HL-60 (cell line): ENCODE results near the gene TBC1D4.

Experiments
- DNase-seq, 2 experiments: peaks; one replicate each; pipeline ENCODE4 v3.0.0-alpha.2; 2010 to 2020; ENCODE audit warnings: low read depth in 1 of 2, low spot score in 1 of 2
- H3K27ac ChIP-seq: fragments of 250-450 bp; sonication (Bioruptor Pico); replicated peaks from 2 replicates; pipeline ENCODE4 v1.5.1; 2020; ENCODE audit warnings: mild to moderate bottlenecking, moderate library complexity
- H3K27me3 ChIP-seq: fragments of 250-450 bp; sonication (Bioruptor Pico); 2 replicates; pipeline ENCODE4 v1.5.1; 2021; ENCODE audit warnings: mild to moderate bottlenecking, moderate library complexity; ENCODE audit not compliant: insufficient read depth, poor library complexity, severe bottlenecking
- H3K4me3 ChIP-seq: replicated peaks from 2 replicates; pipeline ENCODE4 v1.5.1; 2011; ENCODE audit warnings: mild to moderate bottlenecking, control low read depth, low read length; ENCODE audit not compliant: insufficient read depth
- CTCF ChIP-seq: IDR thresholded peaks from one replicate; pipeline ENCODE4 v1.5.1; 2011; ENCODE audit warnings: low read length, control low read depth, inconsistent platforms; ENCODE audit not compliant: insufficient read depth
- GABPA ChIP-seq: IDR thresholded peaks from 2 replicates; pipeline ENCODE4 v1.6.1; 2012; ENCODE audit warnings: low read depth
- POLR2AphosphoS5 ChIP-seq: IDR thresholded peaks from 2 replicates; pipeline ENCODE4 v1.6.1; 2012; ENCODE audit warnings: low read depth
- SPI1 ChIP-seq: IDR thresholded peaks from 2 replicates; pipeline ENCODE4 v1.6.1; 2012; ENCODE audit warnings: low read depth, mild to moderate bottlenecking, borderline replicate concordance
- TF ChIP-seq, protein P1 (sequence below): IDR thresholded peaks from 2 replicates; pipeline ENCODE4 v1.6.1; 2012; ENCODE audit warnings: low read depth; ENCODE audit not compliant: insufficient replicate concordance

TBC1D4 gene

GRCh38 chr13:75263741-75264407 lies 218.1 kb downstream of the TBC1D4 start:
- no peak for DNase-seq
- H3K4me3 ChIP-seq, result no peak overlapping the region
- no peak overlapping the region for H3K27ac ChIP-seq
- no peaks in the 10 kb centered on the region for H3K27me3 ChIP-seq
- TF ChIP-seq CTCF (no peak), SPI1 (no peak), POLR2AphosphoS5 (no peak), GABPA (no peak)
- TF ChIP-seq, protein P1, sequence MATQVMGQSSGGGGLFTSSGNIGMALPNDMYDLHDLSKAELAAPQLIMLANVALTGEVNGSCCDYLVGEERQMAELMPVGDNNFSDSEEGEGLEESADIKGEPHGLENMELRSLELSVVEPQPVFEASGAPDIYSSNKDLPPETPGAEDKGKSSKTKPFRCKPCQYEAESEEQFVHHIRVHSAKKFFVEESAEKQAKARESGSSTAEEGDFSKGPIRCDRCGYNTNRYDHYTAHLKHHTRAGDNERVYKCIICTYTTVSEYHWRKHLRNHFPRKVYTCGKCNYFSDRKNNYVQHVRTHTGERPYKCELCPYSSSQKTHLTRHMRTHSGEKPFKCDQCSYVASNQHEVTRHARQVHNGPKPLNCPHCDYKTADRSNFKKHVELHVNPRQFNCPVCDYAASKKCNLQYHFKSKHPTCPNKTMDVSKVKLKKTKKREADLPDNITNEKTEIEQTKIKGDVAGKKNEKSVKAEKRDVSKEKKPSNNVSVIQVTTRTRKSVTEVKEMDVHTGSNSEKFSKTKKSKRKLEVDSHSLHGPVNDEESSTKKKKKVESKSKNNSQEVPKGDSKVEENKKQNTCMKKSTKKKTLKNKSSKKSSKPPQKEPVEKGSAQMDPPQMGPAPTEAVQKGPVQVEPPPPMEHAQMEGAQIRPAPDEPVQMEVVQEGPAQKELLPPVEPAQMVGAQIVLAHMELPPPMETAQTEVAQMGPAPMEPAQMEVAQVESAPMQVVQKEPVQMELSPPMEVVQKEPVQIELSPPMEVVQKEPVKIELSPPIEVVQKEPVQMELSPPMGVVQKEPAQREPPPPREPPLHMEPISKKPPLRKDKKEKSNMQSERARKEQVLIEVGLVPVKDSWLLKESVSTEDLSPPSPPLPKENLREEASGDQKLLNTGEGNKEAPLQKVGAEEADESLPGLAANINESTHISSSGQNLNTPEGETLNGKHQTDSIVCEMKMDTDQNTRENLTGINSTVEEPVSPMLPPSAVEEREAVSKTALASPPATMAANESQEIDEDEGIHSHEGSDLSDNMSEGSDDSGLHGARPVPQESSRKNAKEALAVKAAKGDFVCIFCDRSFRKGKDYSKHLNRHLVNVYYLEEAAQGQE, result no peak

GRCh38 chr13:75258159-75258782 lies 223.7 kb downstream of the TBC1D4 start:
- Histone ChIP-seq H3K27me3 (peaks cover 2% of the 10 kb centered on the region), H3K27ac (no peak overlapping the region), H3K4me3 (no peak overlapping the region)
- no peak for TF ChIP-seq GABPA
- TF ChIP-seq CTCF, result peak; percentile 36
- no peak for DNase-seq

- Histone ChIP-seq H3K4me3 (no peak overlapping the region), H3K27me3 (peaks cover 5% of the 10 kb centered on the region), H3K27ac (no peak overlapping the region)
- DNase-seq, result no peak
- TF ChIP-seq SPI1 (no peak), CTCF (no peak), POLR2AphosphoS5 (no peak), GABPA (no peak)
- TF ChIP-seq, protein P1, result no peak
These were observed 225.0 kb downstream of the TBC1D4 start for GRCh38 chr13:75256922-75257321.

GRCh38 chr13:75255653-75256052 lies 226.3 kb downstream of the TBC1D4 start:
- H3K27me3 ChIP-seq, result peaks cover 7% of the 10 kb centered on the region
- no peak for DNase-seq

More at GRCh38 chr13:75255653-75256052, 226.3 kb downstream of the TBC1D4 start:
- Histone ChIP-seq H3K27ac (no peak overlapping the region), H3K4me3 (no peak overlapping the region)
- TF ChIP-seq POLR2AphosphoS5 (no peak), GABPA (no peak), CTCF (no peak), SPI1 (no peak)
- TF ChIP-seq, protein P1, result no peak
